ENCODE results near the gene CDRT15.

CDRT15 gene

DNA sequence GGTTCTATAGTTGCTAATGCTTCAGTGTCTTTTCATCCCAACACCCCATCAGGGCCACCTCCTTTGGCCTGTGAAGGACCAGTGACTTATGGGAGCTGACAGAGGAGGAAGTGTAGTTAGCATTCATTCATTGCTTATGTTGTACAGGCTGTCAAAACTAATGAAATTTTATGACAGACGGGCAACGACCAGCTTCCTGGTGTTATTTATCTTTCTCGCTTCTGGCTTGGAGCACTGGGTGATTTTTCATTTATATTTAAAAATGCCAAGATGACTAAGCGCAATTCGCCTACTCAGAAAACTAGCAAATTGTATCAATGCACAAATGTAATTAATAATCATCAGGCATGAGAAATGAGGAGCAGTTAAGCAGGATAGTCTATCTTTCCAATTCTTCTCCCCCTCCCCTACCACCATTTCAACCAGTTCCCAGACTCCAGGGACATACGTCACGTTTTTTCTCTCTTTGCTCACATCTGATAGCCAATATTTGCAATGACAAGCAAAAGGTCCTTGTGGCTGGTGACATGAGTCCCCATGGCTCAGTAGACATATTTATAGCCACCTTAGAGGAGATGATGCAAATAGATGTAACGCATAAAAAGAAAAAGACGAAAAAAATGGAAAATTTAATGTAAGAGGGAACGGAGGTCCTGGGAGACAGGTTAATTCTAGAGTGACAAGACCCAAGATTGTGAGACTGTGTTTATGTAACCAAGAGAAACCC is 11.2 kb downstream of the CDRT15 start:
- DNase-seq (ENCODE audit: low spot score) = no peak
- no peak overlapping the region for H3K4me3 ChIP-seq
- TF ChIP-seq, protein P1, sequence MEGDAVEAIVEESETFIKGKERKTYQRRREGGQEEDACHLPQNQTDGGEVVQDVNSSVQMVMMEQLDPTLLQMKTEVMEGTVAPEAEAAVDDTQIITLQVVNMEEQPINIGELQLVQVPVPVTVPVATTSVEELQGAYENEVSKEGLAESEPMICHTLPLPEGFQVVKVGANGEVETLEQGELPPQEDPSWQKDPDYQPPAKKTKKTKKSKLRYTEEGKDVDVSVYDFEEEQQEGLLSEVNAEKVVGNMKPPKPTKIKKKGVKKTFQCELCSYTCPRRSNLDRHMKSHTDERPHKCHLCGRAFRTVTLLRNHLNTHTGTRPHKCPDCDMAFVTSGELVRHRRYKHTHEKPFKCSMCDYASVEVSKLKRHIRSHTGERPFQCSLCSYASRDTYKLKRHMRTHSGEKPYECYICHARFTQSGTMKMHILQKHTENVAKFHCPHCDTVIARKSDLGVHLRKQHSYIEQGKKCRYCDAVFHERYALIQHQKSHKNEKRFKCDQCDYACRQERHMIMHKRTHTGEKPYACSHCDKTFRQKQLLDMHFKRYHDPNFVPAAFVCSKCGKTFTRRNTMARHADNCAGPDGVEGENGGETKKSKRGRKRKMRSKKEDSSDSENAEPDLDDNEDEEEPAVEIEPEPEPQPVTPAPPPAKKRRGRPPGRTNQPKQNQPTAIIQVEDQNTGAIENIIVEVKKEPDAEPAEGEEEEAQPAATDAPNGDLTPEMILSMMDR (IDR thresholded peaks at IDR 0.05) = no peak
- H3K27ac ChIP-seq = no peak overlapping the region

DNA sequence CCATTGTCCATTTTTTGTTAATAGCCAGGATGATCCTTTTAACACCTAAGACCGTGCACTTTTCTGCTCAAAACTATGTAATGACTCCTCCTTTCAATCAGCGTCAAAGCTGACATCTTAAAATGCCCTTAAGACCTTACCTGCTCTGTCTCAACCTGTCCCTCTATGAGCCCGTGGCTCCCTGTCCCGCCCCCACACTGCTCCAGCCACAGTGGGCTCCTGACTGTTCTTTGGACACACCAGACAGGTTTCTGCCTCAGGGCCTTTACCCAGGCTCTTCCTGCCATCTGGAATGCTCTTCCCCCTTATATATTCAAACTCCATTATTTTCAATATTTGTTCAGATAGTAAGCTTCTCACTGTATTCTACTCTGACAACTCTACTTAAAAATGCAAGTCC is 14.1 kb downstream of the CDRT15 start:
- Histone ChIP-seq H3K27ac (no peak overlapping the region), H3K4me3 (no peak overlapping the region)
- TF ChIP-seq, protein P1 (IDR thresholded peaks at IDR 0.05) = no peak
- DNase-seq (ENCODE audit: low spot score) = no peak

DNA sequence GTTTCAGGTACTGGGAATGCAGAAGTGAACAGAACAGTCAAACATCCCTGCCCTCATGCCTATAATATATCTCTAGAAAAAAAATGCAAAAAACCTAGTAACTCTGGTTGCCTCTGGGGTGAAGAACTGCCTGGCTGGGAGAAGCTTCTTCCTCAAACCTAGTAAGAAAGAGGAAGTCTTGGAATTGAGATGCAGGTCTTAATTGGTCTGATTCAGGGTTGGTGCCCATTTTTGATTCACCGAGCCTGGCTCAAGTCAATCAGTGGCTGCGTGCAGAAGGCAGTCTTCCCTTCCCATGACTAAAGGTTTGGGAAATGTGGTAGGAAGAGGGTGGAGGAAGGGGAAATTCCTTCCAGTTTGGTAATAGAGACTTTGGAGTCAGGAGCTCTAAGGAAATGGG is 22.4 kb downstream of the CDRT15 start:
- H3K27ac ChIP-seq = no peak overlapping the region
- TF ChIP-seq, protein P1 (IDR thresholded peaks at IDR 0.05) = no peak
- DNase-seq (ENCODE audit: low spot score) = no peak
- no peak overlapping the region for H3K4me3 ChIP-seq

DNA sequence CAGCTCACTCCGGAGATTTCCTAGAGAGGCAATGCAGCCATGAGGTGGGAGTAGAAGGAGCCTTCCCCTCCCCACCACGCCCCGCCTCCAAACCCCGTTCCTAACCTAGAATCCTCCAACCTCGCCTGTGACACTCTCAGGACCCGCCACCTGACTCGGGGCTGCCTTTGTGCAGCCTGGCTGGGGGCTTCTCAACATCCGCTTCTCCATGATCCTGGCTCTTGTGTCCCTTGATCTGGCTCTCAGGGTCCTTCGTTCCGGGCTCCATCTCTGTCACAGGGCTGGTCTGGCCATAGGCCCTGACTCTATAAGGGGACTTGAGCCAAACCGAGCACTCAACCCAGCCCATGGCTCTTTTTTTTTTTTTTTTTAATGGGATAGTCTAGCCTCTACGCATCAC is 24.3 kb downstream of the CDRT15 start:
- Histone ChIP-seq H3K27ac (no peak overlapping the region), H3K4me3 (no peak overlapping the region)
- TF ChIP-seq, protein P1 (IDR thresholded peaks at IDR 0.05) = no peak
- DNase-seq (ENCODE audit: low spot score) = no peak

DNA sequence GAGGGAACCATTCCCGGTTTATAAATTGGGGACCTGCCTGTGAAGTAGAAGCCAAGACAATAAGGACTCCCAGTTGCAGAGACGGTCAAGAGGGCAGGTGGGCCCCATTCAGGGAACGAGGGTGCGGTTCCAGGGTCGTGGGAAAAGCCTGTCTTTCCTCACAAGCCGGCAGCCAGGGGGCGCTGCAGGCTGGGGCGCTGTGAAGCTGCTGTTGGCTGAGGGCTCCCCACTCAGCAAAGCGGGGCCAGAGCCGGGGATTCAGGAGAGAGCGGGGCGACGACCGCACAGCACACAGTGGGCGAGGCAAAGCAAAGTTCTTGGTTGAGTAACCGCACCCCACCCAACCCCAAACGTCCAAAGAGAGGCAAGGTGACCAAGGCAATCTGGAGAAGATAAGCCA is 24.9 kb downstream of the CDRT15 start:
- no peak overlapping the region for H3K4me3 ChIP-seq
- H3K27ac ChIP-seq = no peak overlapping the region
- DNase-seq (ENCODE audit: low spot score) = no peak
- TF ChIP-seq, protein P1 (IDR thresholded peaks at IDR 0.05) = no peak

DNA sequence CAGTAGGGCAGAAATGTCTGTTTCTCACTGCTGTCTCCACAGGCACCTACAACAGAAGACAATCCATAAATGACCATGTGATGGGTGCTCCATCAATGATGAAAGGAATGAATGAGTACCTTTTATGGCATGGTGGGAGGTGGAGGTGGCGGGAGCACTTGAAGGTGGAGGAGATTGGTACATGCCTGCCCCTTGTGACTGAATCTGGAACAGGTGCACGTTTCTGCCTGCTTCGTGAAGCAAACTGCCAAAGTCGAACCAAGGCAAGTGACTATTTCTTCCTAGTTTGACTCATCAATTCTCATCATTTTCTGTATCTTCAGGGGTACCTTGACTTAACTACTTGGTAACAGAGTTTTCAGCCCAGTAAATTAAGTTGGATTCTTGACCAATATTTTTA is 25.4 kb downstream of the CDRT15 start:
- TF ChIP-seq, protein P1 (IDR thresholded peaks at IDR 0.05) = no peak
- Histone ChIP-seq H3K4me3 (no peak overlapping the region), H3K27ac (no peak overlapping the region)
- DNase-seq (ENCODE audit: low spot score) = no peak

DNA sequence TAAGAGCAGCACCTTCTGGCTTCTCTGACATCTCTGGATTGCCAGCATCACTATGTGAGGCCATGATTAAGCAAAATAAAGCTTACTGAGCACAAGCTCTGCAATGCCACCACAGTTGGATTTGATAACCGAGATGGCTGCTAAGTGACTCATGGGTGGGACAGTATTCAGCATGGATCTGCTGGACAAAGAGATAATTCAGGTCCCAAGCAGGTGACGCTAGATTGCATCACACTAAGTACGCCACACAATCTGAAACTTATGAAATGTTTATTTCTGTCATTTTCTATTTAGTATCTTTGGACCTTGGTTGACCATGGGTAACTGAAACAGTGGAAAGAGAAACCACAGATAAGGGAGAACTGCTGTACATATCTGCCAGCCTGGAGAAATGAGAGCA is 27.4 kb downstream of the CDRT15 start:
- TF ChIP-seq, protein P1 (IDR thresholded peaks at IDR 0.05) = no peak
- no peak overlapping the region for H3K4me3 ChIP-seq
- no peak overlapping the region for H3K27ac ChIP-seq
- DNase-seq (ENCODE audit: low spot score) = no peak
